ENCODE measurements around the gene ROBO2. TPM values are rescaled to one million over a fixed set of nuclear protein-coding genes. Genes with fewer than 3 reads are reported as not detected.

Gene ROBO2
- polyA plus RNA-seq, 2 of the 4 experiments (the other 2 are of a cell fraction) = 0.04 TPM; not detected in 1

DNA sequence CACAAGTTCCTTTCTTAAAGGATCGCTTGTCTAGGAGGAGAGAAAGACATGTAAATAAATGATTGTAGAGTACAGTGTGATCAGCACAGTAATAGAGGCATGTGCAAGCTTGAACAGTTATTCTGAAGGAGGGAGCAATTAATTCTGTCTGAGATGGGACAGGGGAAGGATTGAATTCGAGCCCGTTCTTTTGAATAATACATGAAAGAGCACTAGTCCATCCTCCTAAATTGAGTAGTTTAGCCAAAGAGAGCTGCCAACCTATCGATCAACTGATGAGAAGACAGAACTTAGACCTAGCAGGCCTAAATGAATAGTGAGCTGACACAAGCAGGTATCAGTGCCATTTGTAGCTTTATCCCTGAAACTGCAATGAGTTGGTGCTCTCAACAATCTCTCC is 142.4 kb downstream of the ROBO2 start (continued):
- no peak for TF ChIP-seq REST (IDR thresholded peaks at IDR 0.05)

DNA sequence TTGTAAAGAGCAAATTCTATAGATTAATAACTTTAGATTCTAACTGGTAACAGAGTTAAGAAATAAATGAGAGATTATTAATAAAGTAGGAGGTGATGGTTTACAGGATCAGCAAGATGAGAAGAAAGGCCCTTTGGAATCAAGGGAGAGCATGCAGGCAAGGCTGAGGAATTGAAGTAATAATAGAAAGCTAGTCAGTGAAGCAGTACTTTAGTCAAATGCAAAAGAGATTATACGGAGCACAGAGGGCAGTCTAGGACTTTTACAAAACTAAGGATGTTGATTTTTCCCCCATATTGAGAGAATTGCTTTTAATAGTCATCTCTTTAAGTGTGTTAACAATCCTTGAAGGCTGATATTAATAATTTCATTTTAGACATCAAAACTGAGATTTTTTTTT is 146.4 kb downstream of the ROBO2 start:
- 22% methylated on average over 1 of the region's 1 CpG for WGBS (ENCODE audit: missing lambda C conversion rate)
- TF ChIP-seq HDAC2 (IDR thresholded peaks at IDR 0.05) (no peak), RARB (CRISPR knock-in tag; IDR thresholded peaks at IDR 0.05) (no peak), BHLHE40 (IDR thresholded peaks at IDR 0.05; ENCODE audit: low read depth, low read length) (no peak), RNF2 (IDR thresholded peaks at IDR 0.05; ENCODE audit: borderline replicate concordance, low read depth) (no peak), NPAS2 (CRISPR knock-in tag; IDR thresholded peaks at IDR 0.05; ENCODE audit: borderline replicate concordance) (no peak), SMC3 (IDR thresholded peaks at IDR 0.05) (no peak), PBX3 (IDR thresholded peaks at IDR 0.05) (no peak), EHMT2 (IDR thresholded peaks at IDR 0.05; ENCODE audit: low read depth) (no peak), ESRRA (IDR thresholded peaks at IDR 0.05; ENCODE audit: borderline replicate concordance, low read length) (no peak), ZSCAN20 (CRISPR knock-in tag; IDR thresholded peaks at IDR 0.05) (no peak)
- TF ChIP-seq, protein P1, sequence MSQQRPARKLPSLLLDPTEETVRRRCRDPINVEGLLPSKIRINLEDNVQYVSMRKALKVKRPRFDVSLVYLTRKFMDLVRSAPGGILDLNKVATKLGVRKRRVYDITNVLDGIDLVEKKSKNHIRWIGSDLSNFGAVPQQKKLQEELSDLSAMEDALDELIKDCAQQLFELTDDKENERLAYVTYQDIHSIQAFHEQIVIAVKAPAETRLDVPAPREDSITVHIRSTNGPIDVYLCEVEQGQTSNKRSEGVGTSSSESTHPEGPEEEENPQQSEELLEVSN (IDR thresholded peaks at IDR 0.05; ENCODE audit: borderline replicate concordance, low read depth) = no peak
- Histone ChIP-seq H3K27ac (no peak overlapping the region), H3K9me3 (no peaks in the 10 kb centered on the region), H3K4me2 (no peak overlapping the region), H3K4me3 (no peak overlapping the region), H3K4me1 (no peaks in the 10 kb centered on the region)
- FAIRE-seq (no peak), DNase-seq (ENCODE audit: low read depth in 1 of 2, low spot score in 1 of 2) (no peak), ATAC-seq (no peak)
- ChIA-PET POLR2A (no interaction called here), CTCF (no interaction called here)

DNA sequence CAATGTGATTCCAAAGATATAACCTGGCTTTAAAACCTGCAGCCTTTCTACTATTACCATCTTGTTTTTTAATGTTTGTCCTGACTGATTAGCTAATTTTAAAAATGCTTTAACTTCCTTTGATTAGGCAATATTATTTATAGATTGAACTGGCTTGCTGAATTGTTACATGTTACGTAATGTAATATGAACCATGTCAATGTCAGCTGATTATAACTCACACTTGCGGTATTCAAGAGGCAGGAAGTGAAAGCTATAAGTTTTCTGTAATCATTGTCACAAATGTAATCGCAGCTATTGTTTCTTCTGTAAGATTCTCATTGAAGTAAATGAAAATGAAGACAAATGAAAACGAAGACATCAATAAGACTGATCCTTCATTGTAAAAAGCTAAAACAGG is 146.8 kb downstream of the ROBO2 start:
- CTCF ChIA-PET = no interaction called here

More for the DNA sequence above, 146.8 kb downstream of the ROBO2 start:
- 3% methylated on average over 4 of the region's 4 CpGs for WGBS (ENCODE audit: missing lambda C conversion rate)
- Histone ChIP-seq H3K4me3 (no peak overlapping the region), H3K9me3 (no peaks in the 10 kb centered on the region), H3K27ac (no peak overlapping the region), H3K4me2 (no peak overlapping the region), H3K4me1 (no peaks in the 10 kb centered on the region)
- FAIRE-seq (no peak), DNase-seq (ENCODE audit: low read depth in 1 of 2, low spot score in 1 of 2) (no peak), ATAC-seq (no peak)
- no peak for TF ChIP-seq CBX8 (IDR thresholded peaks at IDR 0.05)
- TF ChIP-seq POLR2A (IDR thresholded peaks at IDR 0.05; ENCODE audit: low read length) = no peak
- no peak for TF ChIP-seq ZNF302 (CRISPR knock-in tag; IDR thresholded peaks at IDR 0.05)
- TF ChIP-seq POLR2AphosphoS2 (conservative IDR thresholded peaks at IDR 0.05; ENCODE audit: low read length) = no peak
- TF ChIP-seq ZFP36 (IDR thresholded peaks at IDR 0.05; ENCODE audit: borderline replicate concordance, partially characterized antibody) = no peak
- no peak for TF ChIP-seq NR3C1 (IDR thresholded peaks at IDR 0.05)
- TF ChIP-seq TFCP2L1 (CRISPR knock-in tag; IDR thresholded peaks at IDR 0.05) = no peak
- TF ChIP-seq EHMT2 (IDR thresholded peaks at IDR 0.05; ENCODE audit: low read depth) = no peak
- no peak for TF ChIP-seq JUNB (IDR thresholded peaks at IDR 0.05)
- no peak for TF ChIP-seq HES2 (IDR thresholded peaks at IDR 0.05)
- no peak for TF ChIP-seq SREBF2 (IDR thresholded peaks at IDR 0.05)
- no peak for TF ChIP-seq HOXB5 (CRISPR knock-in tag; IDR thresholded peaks at IDR 0.05)
- no peak for TF ChIP-seq CTCF (IDR thresholded peaks at IDR 0.05)
- TF ChIP-seq RFX5 (IDR thresholded peaks at IDR 0.05) = no peak
- TF ChIP-seq CEBPB (IDR thresholded peaks at IDR 0.05) = no peak
- no peak for TF ChIP-seq MYC (IDR thresholded peaks at IDR 0.05; ENCODE audit: borderline replicate concordance, low read length)
- no peak for TF ChIP-seq CHD4 (IDR thresholded peaks at IDR 0.05; ENCODE audit: borderline replicate concordance)
- no peak for TF ChIP-seq FOSL2 (IDR thresholded peaks at IDR 0.05)
- TF ChIP-seq FOSL2 (CRISPR knock-in tag; IDR thresholded peaks at IDR 0.05) = no peak
- no peak for TF ChIP-seq EHF (CRISPR knock-in tag; IDR thresholded peaks at IDR 0.05)
- no peak for TF ChIP-seq HOXB13 (CRISPR knock-in tag; IDR thresholded peaks at IDR 0.05; ENCODE audit: low read depth)
- POLR2A ChIA-PET = no interaction called here
